H9 (cell line): Measurements from ENCODE around the gene DCST2. TPM values are rescaled to one million over a fixed set of nuclear protein-coding genes. Genes with fewer than 3 reads are reported as not detected.

Experiments
- DNase-seq: peaks from one replicate; pipeline ENCODE4 v3.0.0-alpha.2; 2017
- H2AFZ ChIP-seq: one replicate; pipeline ENCODE4 v1.6.1; 2013; ENCODE audit warnings: mild to moderate bottlenecking, low read length, control low read depth, moderate library complexity
- H2AK5ac ChIP-seq: 2 replicates; pipeline ENCODE4 v1.6.1; 2013; ENCODE audit warnings: low read length, control low read depth, mixed read lengths; ENCODE audit not compliant: insufficient read length
- H2BK120ac ChIP-seq: one replicate; pipeline ENCODE4 v1.6.1; 2013; ENCODE audit warnings: low read depth, mild to moderate bottlenecking, low read length, control low read depth, inconsistent platforms; ENCODE audit not compliant: poor library complexity, severe bottlenecking
- H2BK12ac ChIP-seq: 2 replicates; pipeline ENCODE4 v1.6.1; 2013; ENCODE audit warnings: low read length, control low read depth, mixed read lengths, low read depth; ENCODE audit not compliant: insufficient read length
- H2BK15ac ChIP-seq: 2 replicates; pipeline ENCODE4 v1.6.1; 2013; ENCODE audit warnings: low read depth, low read length, control low read depth
- H2BK20ac ChIP-seq: one replicate; pipeline ENCODE4 v1.6.1; 2013; ENCODE audit warnings: low read depth, mild to moderate bottlenecking, low read length, control low read depth, inconsistent platforms; ENCODE audit not compliant: poor library complexity, severe bottlenecking
- H2BK5ac ChIP-seq: 2 replicates; pipeline ENCODE4 v1.6.1; 2013; ENCODE audit warnings: low read length, control low read depth, mixed read lengths; ENCODE audit not compliant: insufficient read length
- H3K14ac ChIP-seq: 2 replicates; pipeline ENCODE4 v1.6.1; 2013; ENCODE audit warnings: low read length, control low read depth; ENCODE audit not compliant: insufficient read depth
- H3K18ac ChIP-seq: 2 replicates; pipeline ENCODE4 v1.6.1; 2013; ENCODE audit warnings: low read depth, mild to moderate bottlenecking, mixed read lengths, low read length, control low read depth; ENCODE audit not compliant: insufficient read length
- H3K23ac ChIP-seq: 2 replicates; pipeline ENCODE4 v1.6.1; 2013; ENCODE audit warnings: low read length, control low read depth, mixed read lengths, low read depth; ENCODE audit not compliant: insufficient read length
- H3K23me2 ChIP-seq: 2 replicates; pipeline ENCODE4 v1.6.1; 2013; ENCODE audit warnings: low read depth, mild to moderate bottlenecking, mixed read lengths, low read length, control low read depth; ENCODE audit not compliant: insufficient read length, poor library complexity, severe bottlenecking
- H3K27ac ChIP-seq: 2 replicates; pipeline ENCODE4 v1.5.1; 2013; ENCODE audit warnings: low read length, control low read depth, mixed read lengths, low read depth; ENCODE audit not compliant: insufficient read length
- H3K27me3 ChIP-seq: 2 replicates; pipeline ENCODE4 v1.6.1; 2013; ENCODE audit warnings: low read length, control low read depth, inconsistent platforms; ENCODE audit not compliant: insufficient read depth
- H3K4ac ChIP-seq: 2 replicates; pipeline ENCODE4 v1.6.1; 2013; ENCODE audit warnings: low read depth, mild to moderate bottlenecking, control low read depth, inconsistent platforms, low read length, moderate library complexity
- H3K4me1 ChIP-seq: 2 replicates; pipeline ENCODE4 v1.6.1; 2013; ENCODE audit warnings: low read length, control low read depth, inconsistent platforms; ENCODE audit not compliant: insufficient read depth
- H3K4me2 ChIP-seq: 2 replicates; pipeline ENCODE4 v1.6.1; 2013; ENCODE audit warnings: low read length, control low read depth, mixed read lengths; ENCODE audit not compliant: insufficient read length, insufficient read depth
- H3K56ac ChIP-seq: 2 replicates; pipeline ENCODE4 v1.6.1; 2013; ENCODE audit warnings: low read depth, mild to moderate bottlenecking, mixed read lengths, low read length, control low read depth; ENCODE audit not compliant: insufficient read length
- H3K79me1 ChIP-seq: 2 replicates; pipeline ENCODE4 v1.6.1; 2013; ENCODE audit warnings: low read depth, mild to moderate bottlenecking, moderate library complexity, low read length, control low read depth, inconsistent platforms; ENCODE audit not compliant: insufficient read depth, poor library complexity, severe bottlenecking
- H3K79me2 ChIP-seq: 2 replicates; pipeline ENCODE4 v1.6.1; 2013; ENCODE audit warnings: low read length, control low read depth, inconsistent platforms; ENCODE audit not compliant: insufficient read depth
- H3K9ac ChIP-seq: 2 replicates; pipeline ENCODE4 v1.6.1; 2013; ENCODE audit warnings: low read length, control low read depth, mixed read lengths; ENCODE audit not compliant: insufficient read length; ENCODE audit errors: extremely low read depth
- H3K9me3 ChIP-seq: one replicate; pipeline ENCODE4 v1.6.1; 2013; ENCODE audit warnings: low read depth, low read length, inconsistent platforms; ENCODE audit not compliant: control insufficient read depth
- H3T11ph ChIP-seq: one replicate; pipeline ENCODE4 v1.6.1; 2013; ENCODE audit warnings: mild to moderate bottlenecking, low read length, control low read depth, inconsistent platforms
- H4K20me1 ChIP-seq: one replicate; pipeline ENCODE4 v1.6.1; 2013; ENCODE audit not compliant: control insufficient read depth, insufficient read length, insufficient read depth
- H4K5ac ChIP-seq: 2 replicates; pipeline ENCODE4 v1.6.1; 2013; ENCODE audit warnings: low read depth, mild to moderate bottlenecking, mixed read lengths, low read length, control low read depth; ENCODE audit not compliant: insufficient read length
- H4K8ac ChIP-seq: replicated peaks from 2 replicates; pipeline ENCODE4 v1.6.1; 2013; ENCODE audit warnings: low read length, control low read depth, mixed read lengths, low read depth; ENCODE audit not compliant: insufficient read length
- H4K91ac ChIP-seq: 2 replicates; pipeline ENCODE4 v1.6.1; 2013; ENCODE audit warnings: low read depth, mild to moderate bottlenecking, moderate library complexity, mixed read lengths, low read length, control low read depth; ENCODE audit not compliant: insufficient read length
- H3K27ac Mint-ChIP-seq, 3 experiments: 2 replicates in 2 of 3; 3 replicates in 1 of 3; pipeline ENCODE4 v1.8.0; 2020 to 2021; ENCODE audit warnings: mixed read lengths in 3 of 3, mild to moderate bottlenecking in 1 of 3, moderate library complexity in 1 of 3
- H3K27me3 Mint-ChIP-seq: 2 replicates; pipeline ENCODE4 v1.8.0; 2021; ENCODE audit warnings: low read depth, mild to moderate bottlenecking, moderate library complexity, mixed read lengths
- H3K36me3 Mint-ChIP-seq, 3 experiments: 2 replicates in 2 of 3; 3 replicates in 1 of 3; pipeline ENCODE4 v1.8.0; 2020 to 2021; ENCODE audit warnings: low read depth in 3 of 3, mixed read lengths in 3 of 3; ENCODE audit not compliant: insufficient read depth in 1 of 3
- H3K4me1 Mint-ChIP-seq, 2 experiments: 2 replicates each; pipeline ENCODE4 v1.8.0; 2020; ENCODE audit warnings: mixed read lengths in 2 of 2
- H3K4me3 Mint-ChIP-seq, 2 experiments: 2 replicates in 1 of 2; 3 replicates in 1 of 2; pipeline ENCODE4 v1.8.0; 2020 to 2021; ENCODE audit warnings: mild to moderate bottlenecking in 2 of 2, mixed read lengths in 2 of 2, moderate library complexity in 1 of 2
- H3K9me3 Mint-ChIP-seq, 2 experiments: 2 replicates in 1 of 2; 3 replicates in 1 of 2; pipeline ENCODE4 v1.8.0; 2020; ENCODE audit warnings: mild to moderate bottlenecking in 2 of 2, mixed read lengths in 2 of 2, moderate library complexity in 1 of 2
- WGBS: extraction: QIAGEN DNeasy Blood & Tissue Kit; methylation state at CpG from one replicate; pipeline ENCODE4 v1.1.7; 2013; ENCODE audit warnings: missing lambda C conversion rate, low lambda C conversion rate, mixed read lengths; ENCODE audit not compliant: insufficient read length; ENCODE audit errors: extremely low coverage; 5-methylcytosine and 5-hydroxymethylcytosine counted together
- total RNA-seq: library from RNA; stranded (reverse); gene quantifications from 2 replicates; pipeline ENCODE4 v1.2.1, GENCODE V29; 2021
- TF ChIP-seq, protein P1 (sequence below): fragments of 200-600 bp; sonication (generic); conservative IDR thresholded peaks from 3 replicates; pipeline ENCODE4 v1.8.0; 2021; ENCODE audit warnings: antibody characterized with exemption, mild to moderate bottlenecking

The DCST2 gene
- total RNA-seq, 1 experiment from 2014 or later = 0.35 TPM

DNA sequence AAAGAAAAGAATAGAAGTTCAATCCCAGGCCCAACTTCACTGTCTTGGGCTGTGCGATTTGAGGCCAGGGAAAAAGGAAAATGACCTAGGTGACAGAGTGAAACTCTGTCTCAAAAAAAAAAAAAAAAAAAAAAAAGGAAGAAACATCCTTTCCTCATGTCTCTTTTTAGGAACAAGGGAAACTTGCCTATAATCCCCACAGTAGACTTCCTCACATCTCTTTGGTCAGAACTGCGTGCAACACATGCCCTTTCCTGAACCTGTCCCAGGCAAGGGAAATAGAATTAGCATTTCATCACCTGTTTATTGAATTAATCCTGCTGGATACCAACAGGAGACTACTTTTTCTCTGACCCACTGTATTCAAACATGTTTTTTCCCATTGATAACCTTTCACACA is 2.4 kb upstream of the DCST2 start:
- Histone ChIP-seq H4K20me1 (no peaks in the 10 kb centered on the region), H3K23ac (no peak overlapping the region), H3K27ac (no peak overlapping the region), H3K56ac (no peak overlapping the region), H3K79me2 (no peaks in the 10 kb centered on the region), H4K91ac (no peak overlapping the region), H3K4me2 (no peak overlapping the region), H3K79me1 (no peaks in the 10 kb centered on the region), H2AFZ (no peak overlapping the region), H3K9ac (no peak overlapping the region), H3K23me2 (no peaks in the 10 kb centered on the region), H3K4me1 (no peaks in the 10 kb centered on the region), H2BK12ac (no peak overlapping the region), H2AK5ac (no peak overlapping the region), H3K27me3 (no peaks in the 10 kb centered on the region), H3K14ac (no peak overlapping the region), H2BK5ac (no peak overlapping the region), H3K18ac (no peak overlapping the region), H2BK120ac (no peak overlapping the region), H3K4ac (no peak overlapping the region), H2BK20ac (no peak overlapping the region), H3T11ph (no peak overlapping the region), H2BK15ac (no peak overlapping the region), H3K9me3 (no peaks in the 10 kb centered on the region), H4K8ac (no peak overlapping the region), H4K5ac (no peak overlapping the region)
- Mint-ChIP-seq H3K36me3 (no peaks in the 10 kb centered on the region), H3K4me3 (no peak overlapping the region; a peak in 1 of 5 replicates), H3K27ac (no peak overlapping the region), H3K4me1 (peaks cover 3 to 6% of the 10 kb centered on the region in 2 experiments; a peak in 2 of 4 replicates), H3K9me3 (no peaks in the 10 kb centered on the region), H3K27me3 (peaks cover 44% of the 10 kb centered on the region)
- TF ChIP-seq, protein P1, sequence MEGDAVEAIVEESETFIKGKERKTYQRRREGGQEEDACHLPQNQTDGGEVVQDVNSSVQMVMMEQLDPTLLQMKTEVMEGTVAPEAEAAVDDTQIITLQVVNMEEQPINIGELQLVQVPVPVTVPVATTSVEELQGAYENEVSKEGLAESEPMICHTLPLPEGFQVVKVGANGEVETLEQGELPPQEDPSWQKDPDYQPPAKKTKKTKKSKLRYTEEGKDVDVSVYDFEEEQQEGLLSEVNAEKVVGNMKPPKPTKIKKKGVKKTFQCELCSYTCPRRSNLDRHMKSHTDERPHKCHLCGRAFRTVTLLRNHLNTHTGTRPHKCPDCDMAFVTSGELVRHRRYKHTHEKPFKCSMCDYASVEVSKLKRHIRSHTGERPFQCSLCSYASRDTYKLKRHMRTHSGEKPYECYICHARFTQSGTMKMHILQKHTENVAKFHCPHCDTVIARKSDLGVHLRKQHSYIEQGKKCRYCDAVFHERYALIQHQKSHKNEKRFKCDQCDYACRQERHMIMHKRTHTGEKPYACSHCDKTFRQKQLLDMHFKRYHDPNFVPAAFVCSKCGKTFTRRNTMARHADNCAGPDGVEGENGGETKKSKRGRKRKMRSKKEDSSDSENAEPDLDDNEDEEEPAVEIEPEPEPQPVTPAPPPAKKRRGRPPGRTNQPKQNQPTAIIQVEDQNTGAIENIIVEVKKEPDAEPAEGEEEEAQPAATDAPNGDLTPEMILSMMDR = no peak
- no peak for DNase-seq
- no CpG with 5 or more reads among the region's 2 CpGs for WGBS
